DND-41 (cell line): Measurements from ENCODE around the gene DYRK1A.

Experiments
- ATAC-seq: fragments of 200-7000 bp; cut with Tn5 transposase; 3 replicates; pipeline ENCODE4 v1.9.1; 2021; ENCODE audit warnings: low read depth; ENCODE audit not compliant: insufficient read depth
- DNase-seq: peaks from one replicate; pipeline ENCODE4 v3.0.0-alpha.2; 2020
- H2AFZ ChIP-seq: 2 replicates; pipeline ENCODE4 v1.6.0; 2012; ENCODE audit warnings: low read depth, low read length
- H3K27ac ChIP-seq: 2 replicates; pipeline ENCODE4 v1.5.1; 2012; ENCODE audit warnings: low read length, inconsistent platforms
- H3K27me3 ChIP-seq: fragments of 200-600 bp; sonication (generic); 2 replicates; pipeline ENCODE4 v1.6.0; 2012; ENCODE audit warnings: low read length, mild to moderate bottlenecking, inconsistent platforms; ENCODE audit not compliant: insufficient read depth, poor library complexity
- H3K36me3 ChIP-seq: 2 replicates; pipeline ENCODE4 v1.5.1; 2012; ENCODE audit warnings: low read length, inconsistent platforms; ENCODE audit not compliant: insufficient read depth
- H3K4me1 ChIP-seq: 2 replicates; pipeline ENCODE4 v1.5.1; 2012; ENCODE audit warnings: mild to moderate bottlenecking, low read length; ENCODE audit not compliant: insufficient read depth
- H3K4me2 ChIP-seq: 2 replicates; pipeline ENCODE4 v1.6.0; 2012; ENCODE audit warnings: mild to moderate bottlenecking, moderate library complexity, low read length, inconsistent platforms; ENCODE audit not compliant: insufficient read depth
- H3K4me3 ChIP-seq, 2 experiments: fragments of 200-600 bp in 1 of 2; shearing (Covaris generic) in 1 of 2; 2 replicates each; pipeline ENCODE4 v1.5.1; 2012 to 2016; ENCODE audit warnings: inconsistent platforms in 2 of 2, low read length in 2 of 2, mild to moderate bottlenecking in 2 of 2, low read depth in 1 of 2, moderate library complexity in 1 of 2
- H3K79me2 ChIP-seq: 2 replicates; pipeline ENCODE4 v1.6.0; 2012; ENCODE audit warnings: low read length, inconsistent platforms; ENCODE audit not compliant: insufficient read depth
- H3K9ac ChIP-seq: 2 replicates; pipeline ENCODE4 v1.6.0; 2012; ENCODE audit warnings: low read depth, mild to moderate bottlenecking, inconsistent platforms, low read length, moderate library complexity
- H3K9me3 ChIP-seq: 2 replicates; pipeline ENCODE4 v1.5.1; 2012; ENCODE audit warnings: low read length, moderate library complexity, mild to moderate bottlenecking, inconsistent platforms; ENCODE audit not compliant: insufficient read depth, severe bottlenecking
- H4K20me1 ChIP-seq: 2 replicates; pipeline ENCODE4 v1.6.0; 2012; ENCODE audit warnings: low read length; ENCODE audit not compliant: insufficient read depth
- EZH2 ChIP-seq: IDR thresholded peaks from 3 replicates; pipeline ENCODE4 v1.6.1; 2012; ENCODE audit warnings: borderline replicate concordance, low read depth, mild to moderate bottlenecking, moderate library complexity, low read length, inconsistent platforms; ENCODE audit not compliant: severe bottlenecking
- TF ChIP-seq, protein P1 (sequence below): IDR thresholded peaks from 2 replicates; pipeline ENCODE4 v1.5.1; 2012; ENCODE audit warnings: borderline replicate concordance, low read length, moderate library complexity, mild to moderate bottlenecking; ENCODE audit not compliant: poor library complexity, severe bottlenecking; ENCODE audit errors: extremely low read depth

The DYRK1A gene

GRCh38 chr21:37503848-37504467 lies 137.4 kb downstream of the DYRK1A start:
- Histone ChIP-seq H3K36me3 (peaks cover 87% of the 10 kb centered on the region), H2AFZ (no peak overlapping the region), H4K20me1 (peaks cover 19% of the 10 kb centered on the region; the same call in 1 of the 2 replicates), H3K4me2 (no peak overlapping the region), H3K4me3 (no peak overlapping the region), H3K4me1 (no peaks in the 10 kb centered on the region), H3K79me2 (peaks cover 42% of the 10 kb centered on the region), H3K9me3 (no peaks in the 10 kb centered on the region), H3K27ac (no peak overlapping the region), H3K27me3 (no peaks in the 10 kb centered on the region), H3K9ac (no peak overlapping the region)
- TF ChIP-seq, protein P1, sequence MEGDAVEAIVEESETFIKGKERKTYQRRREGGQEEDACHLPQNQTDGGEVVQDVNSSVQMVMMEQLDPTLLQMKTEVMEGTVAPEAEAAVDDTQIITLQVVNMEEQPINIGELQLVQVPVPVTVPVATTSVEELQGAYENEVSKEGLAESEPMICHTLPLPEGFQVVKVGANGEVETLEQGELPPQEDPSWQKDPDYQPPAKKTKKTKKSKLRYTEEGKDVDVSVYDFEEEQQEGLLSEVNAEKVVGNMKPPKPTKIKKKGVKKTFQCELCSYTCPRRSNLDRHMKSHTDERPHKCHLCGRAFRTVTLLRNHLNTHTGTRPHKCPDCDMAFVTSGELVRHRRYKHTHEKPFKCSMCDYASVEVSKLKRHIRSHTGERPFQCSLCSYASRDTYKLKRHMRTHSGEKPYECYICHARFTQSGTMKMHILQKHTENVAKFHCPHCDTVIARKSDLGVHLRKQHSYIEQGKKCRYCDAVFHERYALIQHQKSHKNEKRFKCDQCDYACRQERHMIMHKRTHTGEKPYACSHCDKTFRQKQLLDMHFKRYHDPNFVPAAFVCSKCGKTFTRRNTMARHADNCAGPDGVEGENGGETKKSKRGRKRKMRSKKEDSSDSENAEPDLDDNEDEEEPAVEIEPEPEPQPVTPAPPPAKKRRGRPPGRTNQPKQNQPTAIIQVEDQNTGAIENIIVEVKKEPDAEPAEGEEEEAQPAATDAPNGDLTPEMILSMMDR, result no peak
- TF ChIP-seq EZH2, result no peak
- no peak for DNase-seq
- ATAC-seq, result no peak

DNA sequence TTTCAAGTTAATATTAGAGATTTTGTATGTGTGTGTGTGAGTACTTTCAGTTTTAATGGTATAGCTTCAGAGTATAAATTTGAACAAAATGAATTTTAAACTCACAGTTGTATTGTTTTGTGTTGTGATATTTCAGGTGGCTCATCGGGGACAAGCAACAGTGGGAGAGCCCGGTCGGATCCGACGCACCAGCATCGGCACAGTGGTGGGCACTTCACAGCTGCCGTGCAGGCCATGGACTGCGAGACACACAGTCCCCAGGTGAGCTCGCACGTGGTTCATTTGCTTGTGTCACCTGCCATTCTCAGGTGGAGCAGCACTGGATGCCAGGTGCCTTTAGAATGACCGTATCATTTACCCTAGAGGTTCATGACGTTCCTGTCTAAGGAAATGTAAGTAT lies 139.4 kb downstream of the DYRK1A start:
- H4K20me1 ChIP-seq, result peaks cover 23% of the 10 kb centered on the region; the same call in 1 of the 2 replicates
- H3K4me3 ChIP-seq, result no peak overlapping the region
- H2AFZ ChIP-seq, result no peak overlapping the region
- TF ChIP-seq, protein P1, result no peak
- no peak for TF ChIP-seq EZH2
- no peaks in the 10 kb centered on the region for H3K9me3 ChIP-seq
- H3K4me1 ChIP-seq, result no peaks in the 10 kb centered on the region
- H3K27me3 ChIP-seq, result no peaks in the 10 kb centered on the region
- no peak for ATAC-seq
- H3K27ac ChIP-seq, result no peak overlapping the region
- no peak for DNase-seq
- H3K79me2 ChIP-seq, result peaks cover 31% of the 10 kb centered on the region
- H3K9ac ChIP-seq, result no peak overlapping the region
- no peak overlapping the region for H3K4me2 ChIP-seq
- H3K36me3 ChIP-seq, result peaks cover 94% of the 10 kb centered on the region

DNA sequence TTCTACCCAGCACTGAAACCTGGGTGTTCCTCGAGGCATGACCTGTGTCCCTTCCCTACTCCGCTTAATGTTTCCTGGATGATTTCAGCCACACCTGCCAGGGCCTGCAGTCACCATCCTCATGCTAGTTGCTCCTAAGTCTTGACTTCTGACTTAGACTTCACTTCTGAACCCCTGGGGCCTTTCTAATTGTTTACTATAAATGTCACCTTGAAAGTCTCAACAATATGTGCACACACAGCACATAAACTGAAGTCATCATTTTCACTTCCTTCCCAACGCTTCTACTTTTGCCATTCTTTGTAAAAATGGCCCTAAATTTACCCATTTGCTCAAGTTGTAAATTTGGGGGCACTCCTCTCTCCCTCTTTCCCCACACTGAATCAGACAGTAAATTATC lies 141.1 kb downstream of the DYRK1A start:
- H3K9ac ChIP-seq, result no peak overlapping the region
- no peak overlapping the region for H3K4me3 ChIP-seq
- DNase-seq (no peak), ATAC-seq (no peak)
- no peak overlapping the region for H2AFZ ChIP-seq
- H3K9me3 ChIP-seq, result no peaks in the 10 kb centered on the region
- H3K27ac ChIP-seq, result no peak overlapping the region
- no peak for TF ChIP-seq EZH2
- TF ChIP-seq, protein P1, result no peak
- no peaks in the 10 kb centered on the region for H3K27me3 ChIP-seq
- peaks cover 21% of the 10 kb centered on the region for H3K79me2 ChIP-seq
- H3K4me2 ChIP-seq, result no peak overlapping the region
- peaks cover 98% of the 10 kb centered on the region for H3K36me3 ChIP-seq
- peaks cover 28% of the 10 kb centered on the region; the same call in 1 of the 2 replicates for H4K20me1 ChIP-seq
- no peaks in the 10 kb centered on the region for H3K4me1 ChIP-seq
